GM11168 (cell line): ENCODE results near the gene ABCC10.
"Not testable (repeated sequence)": the region's sequence is repeated elsewhere in the genome, so short reads cannot be mapped to it uniquely, and the experiment has no call there.

ENCODE experiments used
- in situ Hi-C: fragments of 300-500 bp; cut with MboI; formaldehyde crosslinking; loops from one replicate; pipeline ENCODE4 v1.12.0; 2022; ENCODE audit warnings: low sequenced_read_pairs; ENCODE audit not compliant: unreplicated experiment

Gene ABCC10, protein sequence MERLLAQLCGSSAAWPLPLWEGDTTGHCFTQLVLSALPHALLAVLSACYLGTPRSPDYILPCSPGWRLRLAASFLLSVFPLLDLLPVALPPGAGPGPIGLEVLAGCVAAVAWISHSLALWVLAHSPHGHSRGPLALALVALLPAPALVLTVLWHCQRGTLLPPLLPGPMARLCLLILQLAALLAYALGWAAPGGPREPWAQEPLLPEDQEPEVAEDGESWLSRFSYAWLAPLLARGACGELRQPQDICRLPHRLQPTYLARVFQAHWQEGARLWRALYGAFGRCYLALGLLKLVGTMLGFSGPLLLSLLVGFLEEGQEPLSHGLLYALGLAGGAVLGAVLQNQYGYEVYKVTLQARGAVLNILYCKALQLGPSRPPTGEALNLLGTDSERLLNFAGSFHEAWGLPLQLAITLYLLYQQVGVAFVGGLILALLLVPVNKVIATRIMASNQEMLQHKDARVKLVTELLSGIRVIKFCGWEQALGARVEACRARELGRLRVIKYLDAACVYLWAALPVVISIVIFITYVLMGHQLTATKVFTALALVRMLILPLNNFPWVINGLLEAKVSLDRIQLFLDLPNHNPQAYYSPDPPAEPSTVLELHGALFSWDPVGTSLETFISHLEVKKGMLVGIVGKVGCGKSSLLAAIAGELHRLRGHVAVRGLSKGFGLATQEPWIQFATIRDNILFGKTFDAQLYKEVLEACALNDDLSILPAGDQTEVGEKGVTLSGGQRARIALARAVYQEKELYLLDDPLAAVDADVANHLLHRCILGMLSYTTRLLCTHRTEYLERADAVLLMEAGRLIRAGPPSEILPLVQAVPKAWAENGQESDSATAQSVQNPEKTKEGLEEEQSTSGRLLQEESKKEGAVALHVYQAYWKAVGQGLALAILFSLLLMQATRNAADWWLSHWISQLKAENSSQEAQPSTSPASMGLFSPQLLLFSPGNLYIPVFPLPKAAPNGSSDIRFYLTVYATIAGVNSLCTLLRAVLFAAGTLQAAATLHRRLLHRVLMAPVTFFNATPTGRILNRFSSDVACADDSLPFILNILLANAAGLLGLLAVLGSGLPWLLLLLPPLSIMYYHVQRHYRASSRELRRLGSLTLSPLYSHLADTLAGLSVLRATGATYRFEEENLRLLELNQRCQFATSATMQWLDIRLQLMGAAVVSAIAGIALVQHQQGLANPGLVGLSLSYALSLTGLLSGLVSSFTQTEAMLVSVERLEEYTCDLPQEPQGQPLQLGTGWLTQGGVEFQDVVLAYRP (N-terminal part only)

DNA sequence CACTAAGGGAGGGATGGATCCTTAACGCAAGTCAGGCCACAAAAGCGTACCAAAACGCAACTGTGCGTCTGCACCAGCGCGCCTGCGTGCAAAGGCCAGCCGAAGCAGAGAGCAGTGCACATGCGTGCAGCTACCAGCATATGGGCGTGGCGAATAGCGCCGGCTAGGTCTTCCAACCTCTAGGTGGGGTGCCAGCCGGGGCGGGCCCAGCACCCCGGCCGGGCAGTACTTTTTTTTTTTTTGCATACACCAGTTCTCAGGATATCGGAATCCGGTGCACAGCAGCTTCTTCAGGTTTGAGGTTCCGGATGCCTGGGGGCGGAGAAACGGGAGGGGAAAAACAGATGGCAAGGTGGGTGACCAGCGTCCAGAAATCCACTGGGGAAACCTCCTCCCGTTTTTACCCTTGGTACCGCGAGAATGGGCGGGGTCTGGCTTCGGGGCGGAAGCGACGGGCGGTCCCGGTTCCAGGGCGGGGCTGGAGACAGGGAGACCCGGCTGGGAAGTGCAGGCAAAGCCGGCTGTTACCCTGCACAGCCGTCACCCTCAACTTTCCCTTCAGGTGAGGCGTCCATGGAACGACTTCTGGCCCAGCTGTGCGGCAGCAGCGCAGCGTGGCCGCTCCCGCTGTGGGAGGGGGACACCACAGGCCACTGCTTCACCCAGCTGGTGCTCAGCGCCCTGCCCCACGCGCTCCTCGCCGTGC lies at the start of gene ABCC10:
Gene ABCC10 (plus strand): TSS at position 136 of the 706 bp plus-strand sequence. CDS start 438 bp downstream, at position 574.
- in situ Hi-C loops: no loop called here

DNA sequence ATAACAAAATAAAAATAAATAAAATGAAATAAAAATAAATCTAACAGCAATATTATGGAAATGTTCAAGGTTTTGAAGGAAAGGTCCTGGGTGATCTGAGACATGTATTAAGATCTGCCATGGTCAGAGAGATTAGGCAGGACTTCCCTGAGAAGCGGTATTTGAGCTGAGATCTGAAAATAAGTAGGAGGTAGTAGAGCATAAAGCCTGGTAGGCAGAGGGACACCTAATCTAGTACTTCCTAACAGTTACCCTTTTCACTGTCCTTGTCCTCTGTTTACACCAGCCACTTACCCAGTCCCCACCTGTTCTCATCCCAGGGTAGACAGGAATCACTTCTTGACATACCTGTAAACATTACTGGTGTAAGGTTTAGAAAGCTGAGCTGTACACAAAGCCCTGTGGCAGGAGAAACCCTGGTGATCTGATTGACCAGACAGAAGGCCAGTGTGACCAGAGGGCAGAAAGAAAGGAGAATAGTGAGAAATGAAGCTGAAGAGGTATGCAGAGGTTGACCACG lies 49.6 kb upstream of the ABCC10 start:
- in situ Hi-C loops: no loop called here

DNA sequence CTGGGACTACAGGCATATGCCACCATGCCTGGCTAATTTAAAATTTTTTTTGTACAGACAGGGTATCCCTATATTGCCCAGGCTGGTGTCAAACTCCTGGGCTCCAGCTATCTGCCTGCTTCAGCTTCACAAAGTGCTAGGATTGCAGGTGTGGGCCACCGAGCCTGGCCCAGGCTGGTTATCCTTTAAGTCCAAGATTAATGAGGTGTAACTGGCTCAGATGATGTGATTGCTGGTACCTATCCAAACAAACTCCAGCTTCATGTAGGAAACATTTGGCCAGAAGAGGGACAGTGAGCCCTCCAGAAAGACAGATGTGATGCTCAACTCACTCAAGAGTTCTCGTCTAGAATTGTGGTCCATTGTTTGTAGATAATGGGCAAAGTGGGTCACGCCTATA lies 48.7 kb upstream of the ABCC10 start:
- in situ Hi-C loops: no loop called here

DNA sequence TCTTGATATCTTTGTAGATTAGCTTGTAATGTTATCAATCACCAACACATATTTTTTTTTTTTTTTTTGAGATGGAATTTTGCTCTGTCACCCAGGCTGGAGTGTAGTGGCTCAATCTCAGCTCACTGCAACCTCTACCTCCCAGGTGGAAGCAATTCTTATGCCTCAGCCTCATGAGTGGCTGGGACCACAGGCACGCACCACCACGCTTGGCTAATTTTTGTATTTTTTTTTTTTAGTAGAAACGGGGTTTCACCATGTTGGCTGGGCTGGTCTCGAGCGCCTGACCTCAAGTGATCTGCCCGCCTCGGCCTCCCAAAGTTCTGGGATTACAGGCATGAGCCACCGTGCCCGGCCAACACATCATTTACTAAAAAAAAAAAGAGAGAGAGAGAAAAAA lies 46.5 kb upstream of the ABCC10 start:
- in situ Hi-C loops: not testable (repeated sequence)

DNA sequence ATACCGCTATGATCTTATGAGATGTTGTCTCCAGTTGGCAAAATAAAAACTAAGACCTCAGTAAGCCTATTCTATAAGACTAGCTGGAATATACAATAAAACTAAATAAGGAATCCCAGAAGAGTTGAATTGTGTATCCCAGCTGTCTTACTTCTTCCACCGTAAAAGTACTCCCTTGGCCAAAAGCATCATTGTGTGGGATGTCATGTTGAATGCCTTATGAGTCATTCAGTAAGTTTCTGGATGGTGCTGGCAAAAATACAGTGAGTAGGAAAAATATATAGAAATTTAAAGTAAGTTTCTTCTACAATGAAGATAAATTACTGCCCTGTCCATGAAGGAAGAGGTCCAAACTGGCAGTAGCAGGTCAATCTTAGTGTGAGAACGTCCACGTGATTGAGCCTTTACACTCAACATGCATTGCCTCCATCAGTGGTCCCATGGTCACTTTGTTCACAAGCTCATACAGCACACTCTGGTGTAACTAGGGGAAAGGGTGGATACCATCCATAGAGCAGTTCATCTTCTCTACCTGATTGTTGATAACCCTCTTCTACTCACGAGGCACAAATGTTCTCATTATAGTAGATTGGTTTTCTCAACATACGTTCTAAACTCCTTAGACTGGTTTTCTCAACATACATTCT lies 44.2 kb upstream of the ABCC10 start:
- in situ Hi-C loops: no loop called here

DNA sequence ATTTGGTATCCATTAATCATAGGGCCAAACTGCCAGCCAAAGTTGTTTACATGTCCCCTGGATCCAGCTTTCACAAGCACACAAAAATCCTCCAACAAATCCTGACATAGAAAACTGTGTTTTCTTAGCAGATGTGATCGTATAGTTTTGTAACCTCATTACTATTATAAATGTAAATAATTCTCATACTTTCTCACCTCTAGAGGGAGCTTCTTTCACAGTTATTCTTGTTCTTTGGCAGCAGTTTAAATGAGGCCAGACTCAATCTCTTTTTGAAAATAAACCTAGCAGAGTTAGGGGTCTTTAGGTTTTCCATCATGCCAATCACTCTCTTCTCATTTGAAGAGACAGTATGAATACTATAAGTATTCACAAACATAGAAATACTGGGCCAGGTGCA lies 40.8 kb upstream of the ABCC10 start:
- in situ Hi-C loops: no loop called here

DNA sequence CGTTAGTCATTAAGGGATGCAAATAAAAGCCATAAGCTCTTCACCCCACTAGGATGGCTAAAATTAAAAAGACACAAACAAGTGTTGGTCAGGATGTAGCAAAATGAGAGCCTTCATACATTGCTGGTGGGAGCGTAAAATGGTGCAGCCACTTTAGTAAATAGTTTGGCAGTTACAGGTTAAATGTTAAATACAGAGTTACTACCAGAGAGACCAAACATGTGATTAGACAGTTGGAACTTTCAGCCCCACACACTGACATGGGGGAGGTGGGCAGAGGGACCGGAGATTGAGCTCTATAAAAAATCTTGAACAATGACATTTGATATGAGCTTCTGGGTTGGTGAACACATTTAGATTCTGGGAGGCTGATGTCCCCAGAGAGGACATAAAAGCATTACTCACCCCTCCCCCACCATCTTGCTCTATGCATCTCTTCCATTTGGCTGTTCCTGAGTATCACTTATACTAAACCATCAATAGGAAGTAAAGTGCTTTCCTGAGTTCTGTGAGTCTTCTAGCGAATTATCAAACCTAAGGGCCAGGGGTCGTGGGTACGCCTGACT lies 37.5 kb upstream of the ABCC10 start:
- in situ Hi-C loops: no loop called here

DNA sequence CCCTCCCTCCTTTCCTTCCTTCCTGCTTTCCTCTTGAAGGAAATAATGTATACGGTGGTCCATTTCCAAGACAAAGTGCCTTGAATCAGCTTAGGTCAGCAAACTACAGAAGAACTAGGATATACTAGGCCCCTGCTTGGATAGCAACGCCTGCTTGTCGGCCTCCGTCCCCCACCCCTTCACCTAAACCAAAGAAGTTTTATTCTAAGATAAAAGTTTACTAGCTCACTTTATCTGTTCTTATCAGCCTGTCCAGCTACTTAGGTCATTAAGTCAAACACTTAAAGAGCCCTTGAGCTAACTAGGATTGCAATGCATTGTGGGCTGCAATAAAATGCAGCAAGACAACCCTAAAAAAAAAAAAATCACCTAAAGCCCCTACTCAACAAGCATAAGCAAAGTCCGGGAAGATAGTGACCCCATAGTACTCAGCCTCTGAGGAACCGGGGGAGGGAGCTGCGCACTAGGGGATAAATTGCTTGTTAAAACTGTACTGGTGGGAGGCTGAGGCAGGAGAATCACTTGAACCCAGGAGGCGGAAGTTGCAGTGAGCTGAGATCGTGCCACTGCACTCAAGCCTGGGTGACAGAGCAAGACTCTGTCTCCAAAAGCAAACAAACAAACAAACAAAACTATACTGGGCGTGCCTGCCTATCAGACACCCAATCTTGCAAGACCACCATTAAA lies 36.4 kb upstream of the ABCC10 start:
- in situ Hi-C loops: not testable (repeated sequence)

DNA sequence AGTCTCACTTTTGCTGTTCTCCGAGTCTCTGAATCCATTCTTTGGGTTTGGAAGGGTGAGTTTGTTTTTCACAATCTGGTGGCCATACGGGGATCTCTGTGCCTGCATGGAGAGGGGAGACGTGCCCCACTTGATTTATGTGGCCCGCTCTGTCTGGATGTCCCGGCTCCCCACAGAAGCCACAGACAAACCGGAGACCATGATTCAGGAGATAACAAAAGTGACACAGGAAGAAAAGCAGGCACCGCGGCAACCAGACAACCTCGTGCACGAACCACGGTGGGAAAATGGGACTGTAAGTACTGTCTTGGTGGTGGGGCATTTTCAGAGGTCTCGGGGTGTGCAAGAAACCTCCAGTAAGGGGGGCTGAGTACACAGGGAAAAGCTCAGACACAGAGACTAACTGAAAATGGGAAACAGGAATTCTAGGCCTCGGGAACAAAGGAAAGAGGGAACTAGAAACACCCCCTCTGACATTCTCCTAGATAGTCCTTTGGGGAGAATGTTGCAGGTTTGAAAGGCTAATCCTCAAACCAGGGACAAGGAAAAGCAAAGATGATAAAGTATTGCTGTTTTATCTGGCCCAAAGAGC lies 35.8 kb upstream of the ABCC10 start:
- in situ Hi-C loops: no loop called here

DNA sequence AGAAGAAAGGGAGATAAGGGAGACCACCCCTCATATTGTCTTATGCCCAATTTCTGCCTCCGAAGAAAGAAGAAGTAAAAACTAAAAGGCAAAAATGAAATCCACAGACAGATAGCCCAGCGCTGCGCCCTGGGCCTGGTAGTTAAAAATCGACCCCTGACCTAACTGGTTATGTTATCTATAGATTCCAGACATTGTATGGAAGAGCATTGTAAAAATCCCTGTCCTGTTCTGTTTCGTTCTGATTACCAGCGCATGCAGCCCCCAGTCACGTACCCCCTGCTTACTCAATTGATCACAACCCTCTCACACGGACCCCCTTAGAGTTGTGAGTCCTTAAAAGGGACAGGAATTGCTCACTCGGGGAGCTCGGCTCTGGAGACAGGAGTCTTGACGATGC lies 34.2 kb upstream of the ABCC10 start:
- in situ Hi-C loops: not testable (repeated sequence)

DNA sequence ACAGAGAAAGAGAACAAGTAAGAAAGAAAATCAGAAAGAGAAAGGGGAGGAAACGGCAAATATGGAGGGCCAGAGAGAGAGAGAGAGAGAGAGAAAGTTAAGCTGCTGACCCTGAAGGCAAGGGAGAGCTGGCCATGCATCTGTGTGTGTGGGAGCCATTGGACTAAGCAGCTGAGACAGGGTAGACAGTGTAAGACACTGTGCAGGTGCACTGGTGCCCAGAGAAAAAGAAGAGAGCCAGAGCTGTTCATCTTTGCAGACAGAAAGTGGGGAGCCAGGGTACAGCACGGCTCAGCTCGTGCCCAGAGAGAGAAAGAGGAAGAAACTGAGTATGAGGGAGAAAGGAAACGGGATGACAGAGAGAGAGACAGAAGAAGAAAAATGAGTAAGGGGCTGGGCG lies 33.7 kb upstream of the ABCC10 start:
- in situ Hi-C loops: no loop called here

DNA sequence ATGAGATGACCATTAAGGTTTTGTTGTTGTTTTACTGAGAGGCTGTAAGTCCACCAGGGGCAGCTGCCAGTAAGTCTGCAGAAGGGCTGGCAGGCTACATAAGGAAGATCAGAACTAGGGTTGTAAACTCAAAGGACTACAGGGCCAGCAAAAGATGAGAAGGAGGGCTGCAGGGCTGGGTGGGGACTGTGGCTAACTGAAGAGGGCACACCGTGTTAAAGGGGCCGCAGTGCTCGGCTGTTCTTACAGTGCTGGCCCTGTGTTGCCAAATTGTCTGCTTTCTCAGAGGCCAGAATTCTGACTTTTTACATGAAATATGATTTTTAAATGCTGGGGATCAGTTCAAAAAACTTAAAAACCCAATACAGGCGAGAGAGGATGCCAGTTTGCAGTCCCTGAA lies 32.4 kb upstream of the ABCC10 start:
- in situ Hi-C loops: no loop called here

DNA sequence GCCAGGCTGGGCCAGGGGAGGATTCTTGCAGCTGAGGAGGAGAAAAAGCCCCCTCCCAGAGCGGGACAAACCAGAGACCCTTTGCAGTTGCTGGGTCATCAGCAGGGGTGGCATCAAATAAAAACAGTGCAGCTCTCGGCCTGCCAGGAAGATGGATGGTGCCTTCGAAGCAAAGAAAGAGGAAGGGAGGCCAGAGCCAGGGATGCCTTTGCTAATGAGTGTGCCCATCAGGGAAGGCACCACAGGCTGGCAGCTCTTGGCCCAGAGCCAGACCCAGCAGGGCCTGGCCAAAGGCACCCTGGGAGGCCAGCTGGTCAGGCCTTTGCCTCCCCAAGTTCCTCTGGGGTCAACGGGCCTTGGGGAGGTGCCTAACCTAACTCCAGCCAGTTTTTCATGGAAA lies 31.6 kb upstream of the ABCC10 start:
- in situ Hi-C loops: no loop called here

DNA sequence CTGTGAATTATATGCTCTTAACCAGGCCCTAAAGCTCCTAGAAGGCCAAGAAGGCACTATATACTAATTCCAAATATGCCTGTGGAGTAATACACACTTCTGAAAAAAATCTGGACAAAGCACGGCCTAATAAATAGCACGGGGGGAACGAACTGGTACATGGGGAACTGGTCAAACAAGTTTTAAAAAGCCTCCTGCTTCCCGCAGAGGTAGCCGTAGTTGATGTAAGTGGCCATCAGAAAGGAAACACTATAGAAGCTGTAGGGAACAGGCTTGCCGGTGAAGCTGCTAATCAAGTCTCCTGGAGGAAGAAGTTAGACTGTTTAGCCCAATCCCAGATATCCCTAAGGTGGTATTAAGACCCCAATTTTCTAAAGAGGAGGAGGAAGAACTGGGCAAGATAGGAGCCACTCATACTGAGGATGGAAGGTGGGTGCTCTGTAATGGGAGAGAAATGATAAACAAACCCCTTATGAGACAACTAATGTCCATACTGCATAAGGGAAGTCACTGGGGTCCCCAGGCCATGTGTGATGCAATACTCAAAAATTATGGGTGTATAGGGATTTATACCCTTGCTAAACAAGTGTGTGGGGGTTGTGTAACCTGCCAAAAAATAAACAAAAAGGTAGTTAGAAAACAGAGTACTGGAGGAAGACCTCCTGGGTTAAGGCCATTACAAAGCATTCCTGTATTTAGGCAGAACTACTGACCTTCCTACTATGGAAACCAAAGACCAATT lies 30.8 kb upstream of the ABCC10 start:
- in situ Hi-C loops: no loop called here

DNA sequence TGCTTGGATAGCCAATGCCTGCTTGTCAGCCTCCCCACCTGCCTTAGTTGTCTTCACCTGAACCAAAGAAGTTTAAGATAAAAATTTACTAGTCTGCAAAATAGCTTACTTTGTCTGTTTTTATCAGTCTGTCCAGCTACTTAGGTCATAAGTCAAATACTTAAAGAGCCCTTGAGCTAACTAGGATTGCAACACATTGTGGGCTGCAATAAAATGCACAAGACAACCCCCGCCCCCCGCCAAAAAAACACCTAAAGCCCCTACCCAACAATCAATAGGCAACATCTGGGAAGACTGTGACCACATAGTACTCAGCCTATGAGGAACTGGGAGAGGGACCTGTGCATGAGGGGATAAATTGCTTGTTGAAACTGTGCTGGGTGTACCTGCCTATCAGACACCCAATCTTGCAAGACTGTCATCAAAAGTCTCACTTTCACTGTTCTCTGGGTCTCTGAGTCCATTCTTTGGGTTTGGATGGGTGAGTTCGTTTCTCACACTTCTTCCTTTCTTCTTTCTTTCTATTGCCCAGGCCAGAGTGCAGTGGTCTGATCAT lies 27.3 kb upstream of the ABCC10 start:
- in situ Hi-C loops: loop anchor here (10.0 kb wide), 1 partner anchor 135 kb away; no protein-coding TSS in a partner anchor

DNA sequence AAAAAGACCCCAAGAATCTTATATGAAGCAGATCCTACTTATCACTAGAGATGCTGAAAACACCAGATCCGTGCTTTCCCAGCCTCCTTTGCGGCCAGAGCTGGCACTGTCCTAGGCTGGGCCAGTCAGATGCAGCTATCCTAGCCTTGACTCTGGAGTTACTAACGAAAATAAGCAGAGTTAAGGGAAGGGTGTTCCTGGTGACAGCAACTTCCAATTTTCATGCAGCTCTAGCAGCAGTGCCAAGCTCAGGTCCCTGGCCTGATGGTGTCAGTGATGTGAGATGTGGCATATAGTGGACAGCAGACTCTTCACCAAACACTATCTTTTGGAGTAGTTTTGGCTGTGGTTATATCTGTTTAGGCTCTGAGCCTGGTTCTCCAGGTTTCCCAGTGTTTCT lies 25.6 kb upstream of the ABCC10 start:
- in situ Hi-C loops: loop anchor here (10.0 kb wide), 1 partner anchor 137 kb away; no protein-coding TSS in a partner anchor

DNA sequence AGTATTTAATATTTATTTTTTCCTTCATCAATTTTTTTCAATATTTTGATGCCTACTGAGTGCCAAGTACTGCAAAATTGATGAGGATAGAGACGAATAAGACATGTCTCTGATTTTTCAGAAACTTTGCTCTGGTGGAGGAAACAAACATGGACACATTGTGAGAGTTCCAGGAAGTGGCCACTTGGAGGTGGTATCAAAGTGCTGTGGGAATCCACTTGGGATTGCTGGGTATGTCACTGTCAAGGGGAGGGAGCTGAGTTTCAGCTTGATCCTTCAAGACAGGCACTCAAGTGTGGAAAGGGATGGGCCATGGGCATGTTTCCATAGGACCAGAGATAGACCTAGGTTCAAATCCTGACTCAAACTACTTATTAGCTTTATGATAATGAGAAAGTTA lies 24.5 kb upstream of the ABCC10 start:
- in situ Hi-C loops: loop anchor here (10.0 kb wide), 1 partner anchor 138 kb away; no protein-coding TSS in a partner anchor
